Measurements from ENCODE around the gene TENM4. TPM values are rescaled to one million over a fixed set of nuclear protein-coding genes. Genes with fewer than 3 reads are reported as not detected.

TENM4 gene
- total and polyA plus RNA-seq, 4 donors, result 0.02 to 0.33 (median 0.14) TPM

DNA sequence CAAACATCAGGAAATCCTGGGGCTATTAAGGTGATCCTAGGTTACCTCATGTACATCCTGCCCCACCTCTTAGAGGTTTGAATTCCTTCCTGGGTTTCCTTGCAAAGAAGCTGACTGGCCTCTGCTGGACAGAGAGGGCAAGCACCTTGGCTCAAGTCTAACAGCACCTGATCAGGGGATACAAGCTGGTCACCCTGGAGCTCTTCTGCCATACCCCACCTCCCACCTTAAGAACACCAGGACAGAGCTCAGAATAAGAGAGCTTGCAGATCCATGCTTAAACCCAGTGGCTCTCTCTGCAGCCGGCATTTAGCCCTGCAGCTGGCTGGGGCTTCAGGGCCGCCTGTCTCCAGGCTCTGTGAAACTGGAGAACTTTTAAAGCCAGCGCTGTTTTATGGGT lies 479.6 kb downstream of the TENM4 start (continued):
- no peak for TF ChIP-seq FOXA1 (IDR thresholded peaks at IDR 0.05)

DNA sequence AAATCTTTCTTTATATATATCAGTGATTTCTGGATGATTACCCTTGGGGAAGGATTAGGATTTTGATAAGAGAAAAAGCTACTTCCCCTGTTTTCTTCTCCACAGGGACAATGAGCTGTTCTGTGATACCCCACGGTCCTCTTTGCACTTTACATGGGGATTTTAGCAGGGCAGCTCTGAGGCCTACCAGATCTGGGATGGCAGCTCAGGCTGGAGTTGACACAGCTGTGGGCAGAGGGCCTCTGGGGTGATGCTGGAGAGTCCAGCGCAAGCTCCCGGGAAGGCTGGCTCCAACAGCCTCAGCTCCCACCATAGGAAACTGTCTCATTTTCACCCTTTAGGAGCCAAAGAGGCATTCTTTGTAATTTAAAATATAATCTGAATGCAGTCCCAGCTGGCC lies 482.4 kb downstream of the TENM4 start:
- 93% methylated on average over 3 of the region's 3 CpGs for WGBS
- H3K36me3 ChIP-seq (ENCODE audit: control insufficient read depth in 4 of 4, insufficient read depth in 3 of 4, low read depth in 1 of 4, low read length in 3 of 4), result no peaks in the 10 kb centered on the region
- TF ChIP-seq GABPA (IDR thresholded peaks at IDR 0.05 in 1 of 2, conservative IDR thresholded peaks at IDR 0.05 in 1 of 2) (no peak), NR2F2 (IDR thresholded peaks at IDR 0.05) (no peak), RXRA (IDR thresholded peaks at IDR 0.05) (no peak), EGR1 (IDR thresholded peaks at IDR 0.05; ENCODE audit: low read depth in 2 of 2) (no peak), ZBTB33 (IDR thresholded peaks at IDR 0.05) (no peak), RAD21 (IDR thresholded peaks at IDR 0.05) (no peak), CTCF (IDR thresholded peaks at IDR 0.05; ENCODE audit: low read depth, low read length, missing input control) (no peak), JUND (IDR thresholded peaks at IDR 0.05) (no peak), HNF4A (conservative IDR thresholded peaks at IDR 0.05) (no peak), TAF1 (conservative IDR thresholded peaks at IDR 0.05) (no peak), ATF3 (IDR thresholded peaks at IDR 0.05) (no peak), YY1 (IDR thresholded peaks at IDR 0.05) (no peak)
- TF ChIP-seq, protein P1, sequence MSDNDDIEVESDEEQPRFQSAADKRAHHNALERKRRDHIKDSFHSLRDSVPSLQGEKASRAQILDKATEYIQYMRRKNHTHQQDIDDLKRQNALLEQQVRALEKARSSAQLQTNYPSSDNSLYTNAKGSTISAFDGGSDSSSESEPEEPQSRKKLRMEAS (IDR thresholded peaks at IDR 0.05), result no peak
- TF ChIP-seq, protein P2, sequence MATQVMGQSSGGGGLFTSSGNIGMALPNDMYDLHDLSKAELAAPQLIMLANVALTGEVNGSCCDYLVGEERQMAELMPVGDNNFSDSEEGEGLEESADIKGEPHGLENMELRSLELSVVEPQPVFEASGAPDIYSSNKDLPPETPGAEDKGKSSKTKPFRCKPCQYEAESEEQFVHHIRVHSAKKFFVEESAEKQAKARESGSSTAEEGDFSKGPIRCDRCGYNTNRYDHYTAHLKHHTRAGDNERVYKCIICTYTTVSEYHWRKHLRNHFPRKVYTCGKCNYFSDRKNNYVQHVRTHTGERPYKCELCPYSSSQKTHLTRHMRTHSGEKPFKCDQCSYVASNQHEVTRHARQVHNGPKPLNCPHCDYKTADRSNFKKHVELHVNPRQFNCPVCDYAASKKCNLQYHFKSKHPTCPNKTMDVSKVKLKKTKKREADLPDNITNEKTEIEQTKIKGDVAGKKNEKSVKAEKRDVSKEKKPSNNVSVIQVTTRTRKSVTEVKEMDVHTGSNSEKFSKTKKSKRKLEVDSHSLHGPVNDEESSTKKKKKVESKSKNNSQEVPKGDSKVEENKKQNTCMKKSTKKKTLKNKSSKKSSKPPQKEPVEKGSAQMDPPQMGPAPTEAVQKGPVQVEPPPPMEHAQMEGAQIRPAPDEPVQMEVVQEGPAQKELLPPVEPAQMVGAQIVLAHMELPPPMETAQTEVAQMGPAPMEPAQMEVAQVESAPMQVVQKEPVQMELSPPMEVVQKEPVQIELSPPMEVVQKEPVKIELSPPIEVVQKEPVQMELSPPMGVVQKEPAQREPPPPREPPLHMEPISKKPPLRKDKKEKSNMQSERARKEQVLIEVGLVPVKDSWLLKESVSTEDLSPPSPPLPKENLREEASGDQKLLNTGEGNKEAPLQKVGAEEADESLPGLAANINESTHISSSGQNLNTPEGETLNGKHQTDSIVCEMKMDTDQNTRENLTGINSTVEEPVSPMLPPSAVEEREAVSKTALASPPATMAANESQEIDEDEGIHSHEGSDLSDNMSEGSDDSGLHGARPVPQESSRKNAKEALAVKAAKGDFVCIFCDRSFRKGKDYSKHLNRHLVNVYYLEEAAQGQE (IDR thresholded peaks at IDR 0.05), result no peak
- no peaks in the 10 kb centered on the region for H3K9me3 ChIP-seq (ENCODE audit: control insufficient read depth in 4 of 4, low read length in 3 of 4)
- H3K4me1 ChIP-seq (ENCODE audit: control insufficient read depth in 4 of 4, insufficient read depth in 4 of 4, low read length in 3 of 4), result no peaks in the 10 kb centered on the region
- H3K27me3 ChIP-seq (ENCODE audit: control insufficient read depth in 4 of 4, insufficient read depth in 4 of 4, low read length in 3 of 4), result no peaks in the 10 kb centered on the region
- DNase-seq (ENCODE audit: low spot score), result no peak
- H3K4me3 ChIP-seq (ENCODE audit: low read depth in 1 of 3, low read length in 3 of 3), result no peak overlapping the region
- no peak overlapping the region for H3K27ac ChIP-seq (ENCODE audit: low read depth in 1 of 2, low read length in 2 of 2)
- no peak overlapping the region for H3K9ac ChIP-seq (ENCODE audit: low read depth in 1 of 2, low read length in 2 of 2)
